Memory B cell (primary cell): ENCODE data around the gene HTR2B.
"Not testable (repeated sequence)": the region's sequence is repeated elsewhere in the genome, so short reads cannot be mapped to it uniquely, and the experiment has no call there.

Source experiments
- ATAC-seq: fragments of 150-1000 bp; cut with Tn5 transposase; 2 replicates; pipeline ENCODE4 v1.10.0; 2021; ENCODE audit warnings: low read depth, mild to moderate bottlenecking, moderate library complexity
- DNase-seq, 2 donors: peaks; one replicate each; pipeline ENCODE4 v3.0.0; 2022; ENCODE audit warnings: low spot score in 2 of 2
- H3K27ac Mint-ChIP-seq: one replicate; pipeline ENCODE4 v1.8.0; 2022; ENCODE audit warnings: mild to moderate bottlenecking, moderate library complexity, mixed read lengths
- H3K27me3 Mint-ChIP-seq: one replicate; pipeline ENCODE4 v1.8.0; 2022; ENCODE audit warnings: mixed read lengths
- H3K36me3 Mint-ChIP-seq: one replicate; pipeline ENCODE4 v1.8.0; 2022; ENCODE audit warnings: mild to moderate bottlenecking, mixed read lengths
- H3K4me1 Mint-ChIP-seq: one replicate; pipeline ENCODE4 v1.8.0; 2022; ENCODE audit warnings: mixed read lengths
- H3K4me3 Mint-ChIP-seq: one replicate; pipeline ENCODE4 v1.8.0; 2022; ENCODE audit warnings: mild to moderate bottlenecking, moderate library complexity, mixed read lengths
- H3K9me3 Mint-ChIP-seq: one replicate; pipeline ENCODE4 v1.8.0; 2022; ENCODE audit warnings: mixed read lengths

The HTR2B gene

DNA sequence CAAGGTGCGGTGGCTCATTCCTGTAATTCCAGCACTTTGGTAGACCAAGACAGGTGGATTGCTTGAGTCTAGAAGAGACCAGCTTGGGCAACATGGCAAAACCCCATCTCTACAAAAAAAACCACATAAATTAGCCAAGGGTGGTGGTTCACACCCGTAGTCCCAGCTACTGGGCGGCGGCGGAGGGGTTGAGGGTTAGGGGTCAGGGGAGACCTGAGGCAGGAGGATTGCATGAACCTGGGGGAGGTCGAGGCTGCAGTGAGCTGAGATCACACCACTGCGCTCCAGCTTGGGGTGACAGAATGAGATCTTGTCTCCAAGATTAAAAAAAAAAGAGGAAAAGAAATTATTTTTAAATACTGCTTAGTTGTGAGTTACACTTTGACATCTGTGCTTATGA lies 1.3 kb upstream of the HTR2B start:
- DNase-seq (no peak), ATAC-seq (no peak)
- Mint-ChIP-seq H3K4me1 (peaks cover 4% of the 10 kb centered on the region), H3K27me3 (no peaks in the 10 kb centered on the region), H3K36me3 (peaks cover 2% of the 10 kb centered on the region), H3K9me3 (no peaks in the 10 kb centered on the region), H3K27ac (no peak overlapping the region), H3K4me3 (no peak overlapping the region)

DNA sequence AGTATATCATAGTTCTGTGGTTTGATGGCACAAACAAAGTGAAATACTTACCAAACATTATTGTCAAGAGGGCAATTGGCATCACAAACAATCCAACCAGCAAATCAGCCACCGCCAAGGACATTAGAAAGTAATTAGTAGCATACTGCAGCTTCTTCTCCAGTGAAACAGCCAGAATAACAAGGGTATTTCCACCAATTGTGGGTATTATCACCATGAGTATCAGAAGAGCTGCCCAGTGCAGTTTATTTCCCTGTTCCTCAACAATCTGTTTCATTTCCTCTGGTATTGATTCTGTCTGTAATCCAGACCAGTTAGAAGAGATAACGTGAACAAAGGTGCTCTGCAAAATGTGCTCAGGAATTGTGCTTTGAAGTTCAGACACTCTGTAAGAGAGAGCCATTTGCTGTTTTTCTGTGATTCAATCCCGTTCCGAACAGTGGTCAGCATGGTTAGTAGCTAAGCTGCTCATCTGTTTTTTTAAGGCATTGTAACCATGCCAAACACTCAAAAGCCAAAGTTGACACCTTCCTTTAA lies 1.4 kb downstream of the HTR2B start:
- no peak for ATAC-seq
- Mint-ChIP-seq H3K9me3 (no peaks in the 10 kb centered on the region), H3K27me3 (no peaks in the 10 kb centered on the region), H3K4me1 (peaks cover 4% of the 10 kb centered on the region), H3K4me3 (no peak overlapping the region), H3K27ac (no peak overlapping the region), H3K36me3 (peaks cover 4% of the 10 kb centered on the region)
- no peak for DNase-seq

DNA sequence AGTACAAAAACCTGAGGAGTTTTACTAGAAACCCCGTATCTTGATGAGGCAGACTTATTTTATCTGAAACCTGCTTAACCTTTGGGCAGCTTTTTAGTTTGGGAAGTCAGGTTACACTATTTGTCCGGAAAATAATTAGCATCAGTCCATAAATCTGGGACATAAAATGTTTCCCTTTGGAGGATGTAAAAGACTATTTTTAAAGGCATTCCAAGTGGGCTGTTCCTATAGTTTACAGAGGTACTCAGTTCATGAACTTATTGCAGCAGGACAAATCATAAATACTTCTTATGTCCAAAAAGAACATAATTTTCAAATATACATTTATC lies 6.3 kb downstream of the HTR2B start:
- Mint-ChIP-seq H3K9me3 (no peaks in the 10 kb centered on the region), H3K4me1 (peaks cover 5% of the 10 kb centered on the region), H3K27ac (peak overlapping the region; percentile 26), H3K4me3 (no peak overlapping the region), H3K27me3 (no peaks in the 10 kb centered on the region), H3K36me3 (peaks cover 4% of the 10 kb centered on the region)
- no peak for DNase-seq
- ATAC-seq, result no peak

DNA sequence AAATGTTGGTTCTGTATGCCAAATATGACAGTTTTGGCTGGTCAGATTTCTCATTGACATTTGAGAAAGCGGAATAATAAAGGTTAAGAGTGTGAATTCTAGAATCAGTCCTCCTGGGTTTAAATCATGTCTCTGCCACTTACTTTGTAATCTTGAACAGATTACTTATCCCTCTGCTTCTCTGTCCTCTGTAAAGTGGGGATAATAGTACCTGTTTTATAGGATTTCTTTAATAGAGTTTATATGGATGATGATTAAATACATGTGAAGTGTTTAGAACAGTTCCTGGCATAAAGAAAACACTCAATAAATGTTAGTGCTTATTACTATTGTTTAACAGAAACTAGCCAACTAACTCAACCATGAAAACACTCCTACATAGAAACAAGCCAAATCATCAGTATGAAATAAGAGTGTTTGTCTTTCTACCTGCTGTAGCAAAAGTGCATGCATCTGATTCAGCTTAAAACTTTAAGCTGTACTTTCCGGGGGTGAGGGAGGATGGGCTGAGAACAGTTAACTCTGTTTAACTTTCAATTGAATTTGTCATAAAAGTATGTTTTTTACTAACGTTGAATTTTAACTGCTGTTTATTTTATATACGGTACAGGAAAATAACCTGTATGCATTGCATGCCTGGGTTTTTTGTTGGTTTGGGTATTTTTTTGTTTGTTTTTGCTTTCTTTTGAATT lies 6.8 kb downstream of the HTR2B start:
- Mint-ChIP-seq H3K27me3 (no peaks in the 10 kb centered on the region), H3K4me1 (peaks cover 3% of the 10 kb centered on the region), H3K4me3 (no peak overlapping the region), H3K27ac (peak overlapping the region; percentile 26), H3K9me3 (no peaks in the 10 kb centered on the region), H3K36me3 (peaks cover 4% of the 10 kb centered on the region)
- ATAC-seq (no peak), DNase-seq (no peak)

DNA sequence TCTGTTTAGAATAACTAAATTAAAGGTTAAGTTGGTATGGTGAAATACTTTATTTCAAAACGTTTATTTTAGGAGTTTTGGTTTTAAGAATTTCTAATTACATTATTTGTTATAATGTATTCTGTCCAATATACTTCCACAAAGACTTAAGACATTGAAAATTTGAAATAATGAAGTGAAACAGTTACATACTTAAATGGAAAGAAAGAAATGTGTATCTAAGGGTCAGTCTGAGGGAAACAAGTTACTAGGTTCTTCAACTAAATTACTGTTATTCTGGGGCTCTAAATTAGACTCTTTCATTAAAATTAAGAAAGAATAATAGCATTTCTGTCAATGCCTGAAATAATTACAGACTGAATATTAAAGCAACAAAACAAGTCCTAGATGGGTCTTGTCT lies 7.7 kb downstream of the HTR2B start:
- Mint-ChIP-seq H3K27me3 (no peaks in the 10 kb centered on the region), H3K9me3 (no peaks in the 10 kb centered on the region), H3K36me3 (peaks cover 6% of the 10 kb centered on the region), H3K4me1 (peaks cover 3% of the 10 kb centered on the region), H3K4me3 (no peak overlapping the region), H3K27ac (no peak overlapping the region)
- ATAC-seq, result no peak
- no peak for DNase-seq

DNA sequence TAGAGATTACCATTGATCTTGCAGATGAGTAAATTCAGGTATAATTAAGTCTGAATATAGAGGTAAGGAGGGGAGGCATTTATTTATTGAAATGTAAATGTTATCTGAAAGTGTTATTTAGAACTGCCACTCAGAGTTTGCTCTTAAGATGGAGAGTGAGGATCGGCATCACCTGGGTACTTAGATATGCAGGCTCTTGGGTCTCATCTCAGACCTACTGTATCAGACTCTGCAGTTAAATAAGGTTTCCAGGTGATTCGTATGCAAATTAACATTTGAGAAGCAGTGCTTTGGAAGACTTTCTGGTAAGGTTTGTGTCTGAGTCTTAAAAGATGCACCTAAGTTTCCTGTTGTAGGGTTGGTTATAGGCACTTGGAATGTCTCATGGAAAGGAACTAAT lies 9.2 kb downstream of the HTR2B start:
- ATAC-seq (no peak), DNase-seq (no peak)
- Mint-ChIP-seq H3K4me3 (no peak overlapping the region), H3K27ac (peak overlapping the region; percentile 0), H3K9me3 (no peaks in the 10 kb centered on the region), H3K4me1 (peaks cover 3% of the 10 kb centered on the region), H3K27me3 (no peaks in the 10 kb centered on the region), H3K36me3 (peaks cover 14% of the 10 kb centered on the region)

DNA sequence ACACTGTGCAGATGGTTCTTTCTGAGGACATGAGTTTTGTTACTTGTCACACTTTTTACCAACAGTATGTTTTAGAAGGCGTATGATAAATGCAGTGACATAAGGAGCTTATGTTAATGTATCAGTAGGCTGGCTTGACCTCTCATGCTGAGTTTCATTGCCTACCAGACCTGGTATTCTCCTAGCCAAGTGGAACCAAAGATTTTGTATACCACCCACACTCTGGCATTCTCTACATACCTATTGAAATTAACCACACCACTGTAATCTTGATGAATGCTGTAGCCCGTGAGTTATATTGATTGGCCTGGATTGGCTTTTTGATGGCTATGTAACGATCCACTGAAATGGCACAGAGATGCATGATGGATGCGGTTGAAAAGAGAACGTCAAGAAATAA lies 11.4 kb downstream of the HTR2B start:
- Mint-ChIP-seq H3K9me3 (no peaks in the 10 kb centered on the region), H3K36me3 (peaks cover 21% of the 10 kb centered on the region), H3K27ac (no peak overlapping the region), H3K4me3 (no peak overlapping the region), H3K27me3 (no peaks in the 10 kb centered on the region), H3K4me1 (peaks cover 3% of the 10 kb centered on the region)
- DNase-seq, result no peak
- no peak for ATAC-seq

DNA sequence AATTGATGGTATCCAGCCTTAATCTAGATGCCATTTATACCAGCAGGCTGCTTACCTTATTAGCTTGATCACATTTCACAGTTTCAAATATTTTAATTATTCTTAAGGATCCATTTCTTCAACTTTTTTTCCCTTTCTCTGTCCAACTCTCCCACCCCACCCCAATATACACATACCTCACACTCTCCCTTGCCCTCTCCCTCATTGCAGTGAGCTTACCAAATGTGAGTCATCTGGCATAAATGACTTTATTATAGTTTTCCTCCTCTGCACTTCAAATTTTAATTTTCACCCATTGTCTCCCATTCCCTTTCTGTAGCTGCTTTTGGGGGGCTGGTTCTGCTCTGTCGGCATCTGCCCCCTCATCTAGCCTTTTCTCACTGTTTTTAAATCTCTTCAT lies 12.9 kb downstream of the HTR2B start:
- Mint-ChIP-seq H3K27me3 (no peaks in the 10 kb centered on the region), H3K27ac (no peak overlapping the region), H3K36me3 (peaks cover 27% of the 10 kb centered on the region), H3K4me1 (no peaks in the 10 kb centered on the region), H3K4me3 (no peak overlapping the region), H3K9me3 (no peaks in the 10 kb centered on the region)
- DNase-seq (no peak), ATAC-seq (no peak)

DNA sequence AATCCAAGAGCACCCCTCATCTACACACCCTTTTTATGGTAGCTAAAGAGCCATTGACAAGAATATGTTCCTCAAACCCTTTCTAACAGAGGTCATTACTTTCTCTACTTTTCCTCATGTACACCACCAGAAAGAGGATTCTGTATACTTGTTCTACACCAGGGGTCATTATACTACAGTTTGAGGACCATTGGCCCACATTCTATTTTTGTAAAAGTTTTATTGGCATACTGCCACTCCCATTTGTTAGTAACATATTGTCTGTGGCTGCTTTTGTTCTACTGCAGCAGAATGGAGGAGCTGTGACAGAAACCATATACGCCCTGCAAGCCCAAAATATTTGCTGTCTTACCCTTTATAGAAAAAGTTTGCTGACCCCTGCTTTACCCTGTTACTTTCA lies 14.3 kb downstream of the HTR2B start:
- no peaks in the 10 kb centered on the region for H3K27me3 Mint-ChIP-seq
- no peaks in the 10 kb centered on the region for H3K9me3 Mint-ChIP-seq
- H3K4me3 Mint-ChIP-seq, result no peak overlapping the region
- no peak overlapping the region for H3K27ac Mint-ChIP-seq
- DNase-seq, result no peak
- ATAC-seq, result no peak
- H3K4me1 Mint-ChIP-seq, result no peaks in the 10 kb centered on the region
- H3K36me3 Mint-ChIP-seq, result peaks cover 27% of the 10 kb centered on the region

DNA sequence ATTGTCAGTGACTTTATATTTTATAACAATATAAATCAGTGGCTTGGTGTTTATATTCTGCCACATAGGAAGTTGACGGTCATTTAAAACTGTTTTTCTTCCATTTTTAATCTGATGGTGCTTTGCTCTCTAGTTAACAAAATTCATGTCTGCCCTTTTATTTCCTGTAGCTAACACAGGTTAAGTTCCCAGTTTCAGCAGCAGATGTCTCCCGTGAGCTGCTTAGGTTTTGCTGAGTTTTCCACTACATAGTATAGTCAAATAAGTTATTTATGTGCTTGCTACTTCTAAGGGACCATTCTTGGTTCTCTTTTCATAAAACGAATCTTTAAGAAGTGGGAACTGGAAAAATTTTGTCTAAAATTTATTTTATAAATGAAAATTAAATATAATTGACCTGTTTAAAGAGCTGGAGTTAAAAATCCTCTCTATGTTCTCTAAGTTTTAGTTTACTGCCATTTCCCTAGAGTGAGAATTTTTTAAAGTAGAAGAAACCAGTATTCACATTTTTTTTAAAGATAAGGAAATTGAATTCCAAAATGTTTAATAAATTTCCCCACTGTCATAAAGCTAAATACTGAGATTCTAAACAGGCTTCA lies 20.6 kb downstream of the HTR2B start:
- Mint-ChIP-seq H3K4me3 (no peak overlapping the region), H3K27ac (no peak overlapping the region), H3K4me1 (no peaks in the 10 kb centered on the region), H3K9me3 (peaks cover 4% of the 10 kb centered on the region), H3K27me3 (no peaks in the 10 kb centered on the region), H3K36me3 (peaks cover 24% of the 10 kb centered on the region)
- peak; percentile 49 to 57 for DNase-seq
- peak; percentile 83 for ATAC-seq

DNA sequence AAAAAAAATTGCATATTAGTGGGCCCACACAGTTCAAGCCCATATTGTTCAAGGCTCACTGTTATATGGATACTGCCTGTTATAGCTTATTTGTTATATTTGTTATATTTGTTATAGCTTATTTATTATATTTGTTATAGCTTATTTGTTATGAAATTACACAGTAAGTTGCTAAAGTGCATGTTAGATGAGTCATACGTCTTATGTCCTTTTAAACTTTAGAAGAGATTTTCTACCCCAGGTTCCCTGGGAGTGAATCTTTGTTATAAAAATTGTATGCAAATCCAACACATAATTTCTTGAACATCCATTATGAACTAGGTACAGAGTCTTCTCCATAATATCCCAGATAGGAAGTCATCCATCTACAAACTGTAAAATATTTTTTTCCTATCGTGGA lies 22.1 kb downstream of the HTR2B start:
- H3K27me3 Mint-ChIP-seq, result no peaks in the 10 kb centered on the region
- H3K36me3 Mint-ChIP-seq, result peaks cover 24% of the 10 kb centered on the region
- no peak overlapping the region for H3K4me3 Mint-ChIP-seq
- H3K27ac Mint-ChIP-seq, result peak overlapping the region; percentile 17
- peaks cover 10% of the 10 kb centered on the region for H3K9me3 Mint-ChIP-seq
- DNase-seq, result no peak
- no peak for ATAC-seq
- no peaks in the 10 kb centered on the region for H3K4me1 Mint-ChIP-seq

DNA sequence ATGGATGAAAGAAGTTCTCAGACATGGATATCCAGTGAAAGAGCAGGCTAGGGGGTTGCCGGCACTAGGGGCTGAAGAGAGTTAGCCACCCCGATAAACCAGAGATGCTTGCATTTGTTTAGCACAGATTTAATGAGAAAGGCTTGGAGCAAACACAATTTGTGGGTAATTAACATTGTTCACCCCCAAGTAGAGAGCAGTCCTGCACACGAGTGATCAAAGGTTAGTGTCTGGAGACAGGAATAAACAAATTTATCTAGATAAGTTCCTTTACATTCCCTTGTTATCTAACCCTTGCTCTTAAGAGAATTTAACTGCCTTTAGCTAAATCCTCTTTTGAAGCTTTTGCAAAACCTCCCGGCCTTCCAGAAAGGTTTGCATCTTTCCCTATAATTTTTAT lies 23.9 kb downstream of the HTR2B start:
- Mint-ChIP-seq H3K9me3 (peaks cover 10% of the 10 kb centered on the region), H3K4me3 (no peak overlapping the region), H3K36me3 (peaks cover 35% of the 10 kb centered on the region), H3K4me1 (no peaks in the 10 kb centered on the region), H3K27ac (no peak overlapping the region), H3K27me3 (no peaks in the 10 kb centered on the region)
- ATAC-seq (no peak), DNase-seq (no peak)

DNA sequence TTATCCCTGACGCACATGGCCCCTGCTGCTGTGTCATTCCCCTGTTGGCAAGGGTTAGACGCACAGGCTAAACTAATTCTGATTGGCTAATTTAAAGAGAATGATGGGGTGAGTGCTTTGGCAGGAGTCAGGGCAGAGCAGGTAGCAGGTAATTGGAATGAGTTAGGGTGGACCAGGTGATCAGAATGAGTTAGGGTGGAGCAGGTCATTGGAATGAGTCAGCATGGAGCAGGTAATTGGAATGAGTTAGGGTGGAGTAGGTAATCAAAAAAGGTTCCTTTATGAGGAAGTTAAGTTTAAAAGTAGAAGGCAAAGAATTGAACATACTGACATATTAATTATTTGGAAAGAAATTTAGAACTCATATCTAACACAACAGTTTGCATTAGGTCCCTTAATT lies 24.5 kb downstream of the HTR2B start:
- ATAC-seq, result not testable (repeated sequence)

DNA sequence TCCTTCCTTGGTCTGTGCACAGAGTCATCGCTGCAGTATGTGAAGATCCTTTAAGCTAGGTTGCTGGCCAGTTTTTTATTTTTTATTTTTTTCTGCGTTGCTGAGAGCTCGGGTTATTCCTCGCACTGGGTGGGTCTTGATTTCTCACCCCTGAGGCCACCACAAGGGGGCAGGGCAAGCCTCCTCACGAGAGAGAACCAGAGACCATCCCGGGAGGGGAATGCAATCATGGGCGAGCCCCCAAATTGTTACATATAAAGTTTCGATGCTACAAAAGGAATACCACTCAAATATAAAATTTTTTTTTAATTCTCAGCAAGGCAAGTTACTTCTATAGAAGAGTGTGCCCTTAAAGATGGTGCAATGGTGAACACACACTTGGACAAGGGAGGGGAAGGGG lies 24.9 kb downstream of the HTR2B start:
- Mint-ChIP-seq H3K9me3 (peaks cover 10% of the 10 kb centered on the region), H3K27ac (no peak overlapping the region), H3K4me3 (no peak overlapping the region), H3K36me3 (peaks cover 40% of the 10 kb centered on the region), H3K4me1 (no peaks in the 10 kb centered on the region), H3K27me3 (no peaks in the 10 kb centered on the region)
- DNase-seq, result no peak
- no peak for ATAC-seq

More for the DNA sequence above, 24.5 kb downstream of the HTR2B start:
- H3K27me3 Mint-ChIP-seq, H3K4me1 Mint-ChIP-seq, H3K27ac Mint-ChIP-seq, H3K9me3 Mint-ChIP-seq, DNase-seq, H3K4me3 Mint-ChIP-seq: not testable (repeated sequence)
- H3K36me3 Mint-ChIP-seq, result peaks cover 39% of the 10 kb centered on the region
